DMS53 (cell line): ENCODE measurements around the gene PUSL1.

Experiments
- DNase-seq: peaks from one replicate; lab custom pipeline; 2025; lab: John Stamatoyannopoulos, UW

PUSL1 gene

GRCh38 chr1:1295154-1295923 is 13.1 kb upstream of the PUSL1 start:
- peak; percentile 38 for DNase-seq

- no peak for DNase-seq
These were observed 12.0 kb upstream of the PUSL1 start for GRCh38 chr1:1296070-1297061.

GRCh38 chr1:1297802-1298424 is 10.5 kb upstream of the PUSL1 start:
- no peak for DNase-seq

GRCh38 chr1:1298861-1299685 is 9.3 kb upstream of the PUSL1 start:
- DNase-seq = peak; percentile 39

- DNase-seq = peak; percentile 57
These were observed 8.6 kb upstream of the PUSL1 start for GRCh38 chr1:1299686-1300351.

GRCh38 chr1:1300352-1300739 is 8.1 kb upstream of the PUSL1 start:
- DNase-seq = no peak

GRCh38 chr1:1302006-1302430 is 6.4 kb upstream of the PUSL1 start:
- no peak for DNase-seq

GRCh38 chr1:1302951-1303509 is 5.4 kb upstream of the PUSL1 start:
- peak; percentile 35 for DNase-seq

GRCh38 chr1:1303736-1304135 is 4.7 kb upstream of the PUSL1 start:
- no peak for DNase-seq

- DNase-seq = peak; percentile 95
These were observed 3.8 kb upstream of the PUSL1 start for GRCh38 chr1:1304331-1305299.

GRCh38 chr1:1305300-1306069 is 2.9 kb upstream of the PUSL1 start:
- peak; percentile 42 for DNase-seq

GRCh38 chr1:1306070-1306660 is 2.2 kb upstream of the PUSL1 start:
- peak; percentile 40 for DNase-seq

- peak; percentile 58 for DNase-seq
These were observed 1.6 kb upstream of the PUSL1 start for GRCh38 chr1:1306661-1307260.

- peak; percentile 82 for DNase-seq
These were observed 1.0 kb upstream of the PUSL1 start for GRCh38 chr1:1307261-1307922.

- no peak for DNase-seq
These were observed 406 bp downstream of the PUSL1 start for GRCh38 chr1:1308756-1309250.

GRCh38 chr1:1309251-1310108 is 1.1 kb downstream of the PUSL1 start:
- DNase-seq = peak; percentile 86
